C4-2B (cell line): ENCODE measurements around the gene CRY2.

ENCODE experiments used
- ZFX ChIP-seq: fragments of 450-650 bp; IDR thresholded peaks from 2 replicates; pipeline ENCODE4 v1.6.1; 2017
- TF ChIP-seq, protein P1 (sequence below): fragments of 450-650 bp; conservative IDR thresholded peaks from 2 replicates; pipeline ENCODE4 v1.5.1; 2017; ENCODE audit warnings: mild to moderate bottlenecking

DNA sequence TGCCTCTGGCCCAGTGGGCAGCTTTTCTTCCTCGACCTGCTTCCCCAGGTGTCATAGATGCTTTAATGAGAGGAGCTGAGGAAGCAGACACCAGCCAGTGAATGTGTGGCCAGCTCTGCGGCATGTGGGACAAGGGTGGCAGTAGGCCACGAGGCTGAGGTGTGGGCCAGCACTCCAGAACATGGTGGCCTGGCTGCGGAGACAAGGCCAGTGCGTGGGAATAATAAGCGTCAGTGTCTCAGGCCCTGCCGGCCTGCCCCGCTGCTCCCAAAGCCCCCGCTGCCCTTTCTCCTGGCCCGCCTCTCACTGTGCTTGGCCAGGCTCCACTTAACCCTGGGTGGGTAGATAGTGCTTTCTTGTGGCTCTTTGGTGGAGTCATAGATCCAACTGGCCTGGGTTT is 40.3 kb downstream of the CRY2 start:
- TF ChIP-seq, protein P1, sequence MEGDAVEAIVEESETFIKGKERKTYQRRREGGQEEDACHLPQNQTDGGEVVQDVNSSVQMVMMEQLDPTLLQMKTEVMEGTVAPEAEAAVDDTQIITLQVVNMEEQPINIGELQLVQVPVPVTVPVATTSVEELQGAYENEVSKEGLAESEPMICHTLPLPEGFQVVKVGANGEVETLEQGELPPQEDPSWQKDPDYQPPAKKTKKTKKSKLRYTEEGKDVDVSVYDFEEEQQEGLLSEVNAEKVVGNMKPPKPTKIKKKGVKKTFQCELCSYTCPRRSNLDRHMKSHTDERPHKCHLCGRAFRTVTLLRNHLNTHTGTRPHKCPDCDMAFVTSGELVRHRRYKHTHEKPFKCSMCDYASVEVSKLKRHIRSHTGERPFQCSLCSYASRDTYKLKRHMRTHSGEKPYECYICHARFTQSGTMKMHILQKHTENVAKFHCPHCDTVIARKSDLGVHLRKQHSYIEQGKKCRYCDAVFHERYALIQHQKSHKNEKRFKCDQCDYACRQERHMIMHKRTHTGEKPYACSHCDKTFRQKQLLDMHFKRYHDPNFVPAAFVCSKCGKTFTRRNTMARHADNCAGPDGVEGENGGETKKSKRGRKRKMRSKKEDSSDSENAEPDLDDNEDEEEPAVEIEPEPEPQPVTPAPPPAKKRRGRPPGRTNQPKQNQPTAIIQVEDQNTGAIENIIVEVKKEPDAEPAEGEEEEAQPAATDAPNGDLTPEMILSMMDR = no peak
- no peak for TF ChIP-seq ZFX
